ENCODE measurements around the gene DUSP7.

Gene DUSP7

DNA sequence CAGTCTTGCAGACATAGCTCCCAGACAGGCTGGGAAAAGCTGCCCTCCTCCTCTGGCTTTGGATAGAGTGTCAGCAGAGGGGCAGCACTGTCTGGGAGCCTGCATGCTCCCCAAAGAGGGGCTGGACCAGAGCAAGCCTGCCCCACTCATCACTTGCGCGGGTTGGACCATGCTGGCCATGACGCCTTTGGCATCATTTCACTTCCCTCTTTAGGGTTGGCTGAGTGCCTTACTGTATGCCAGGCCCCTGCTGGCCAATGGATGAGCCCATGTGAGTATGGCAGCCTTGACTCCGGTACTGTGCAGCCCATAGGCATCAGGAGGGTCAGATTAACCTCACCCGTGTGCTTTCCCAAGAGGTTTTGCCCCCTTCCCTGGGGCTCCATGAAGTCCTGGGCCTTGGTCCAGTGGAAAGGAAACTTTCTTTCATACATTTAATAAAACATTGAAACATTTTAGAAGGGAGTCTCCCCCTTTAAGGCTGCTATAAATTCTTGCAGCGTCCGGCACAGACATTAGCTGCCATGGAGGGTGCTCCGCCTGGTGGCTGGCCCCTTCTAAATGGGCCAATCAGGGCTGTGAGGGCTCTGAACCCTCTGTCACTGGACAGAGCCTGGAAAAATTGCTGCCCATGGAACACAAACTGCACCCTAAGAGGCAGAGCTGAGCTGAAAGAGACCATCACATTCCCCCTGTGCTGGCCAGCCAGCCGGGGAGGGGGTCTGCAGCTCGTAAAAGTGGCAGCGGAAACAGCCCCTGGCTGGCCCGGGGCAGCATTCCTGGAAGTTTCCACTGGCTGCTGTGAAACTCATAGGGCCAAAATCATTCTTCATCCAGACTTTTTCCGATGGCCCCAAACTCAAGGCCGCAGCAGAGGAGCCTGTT lies 20.8 kb upstream of the DUSP7 start:
- no peaks in the 10 kb centered on the region for H3K4me1 ChIP-seq (ENCODE audit: control insufficient read depth, insufficient read depth, low read length, poor library complexity, severe bottlenecking)
- peak overlapping the region; percentile 90 for H3K27ac ChIP-seq (ENCODE audit: low read depth, low read length, severe bottlenecking)
- H3K4me3 ChIP-seq (ENCODE audit: extremely low read depth, insufficient read depth, low read length, poor library complexity, severe bottlenecking): no peak overlapping the region
- no peaks in the 10 kb centered on the region for H3K9me3 ChIP-seq (ENCODE audit: control insufficient read depth, low read length)
- peaks cover 17% of the 10 kb centered on the region for H3K36me3 ChIP-seq (ENCODE audit: control insufficient read depth, insufficient read depth, low read length)
- 84 to 85% methylated on average over 11 to 14 of the region's 14 CpGs for WGBS, 2 experiments (ENCODE audit: insufficient coverage in 2 of 2)

- Histone ChIP-seq H3K4me1 (ENCODE audit: control insufficient read depth, insufficient read depth, low read length, poor library complexity, severe bottlenecking) (peaks cover 4% of the 10 kb centered on the region), H3K9me3 (ENCODE audit: control insufficient read depth, low read length) (no peaks in the 10 kb centered on the region), H3K27ac (ENCODE audit: low read depth, low read length, severe bottlenecking) (no peak overlapping the region), H3K4me3 (ENCODE audit: extremely low read depth, insufficient read depth, low read length, poor library complexity, severe bottlenecking) (no peak overlapping the region), H3K36me3 (ENCODE audit: control insufficient read depth, insufficient read depth, low read length) (peaks cover 17% of the 10 kb centered on the region)
- WGBS, 2 experiments (ENCODE audit: insufficient coverage in 2 of 2): 97 to 98% methylated on average over 5 to 7 of the region's 7 CpGs
These were observed 17.1 kb upstream of the DUSP7 start for GRCh38 chr3:52073490-52073889.

GRCh38 chr3:52072471-52072870 lies 16.1 kb upstream of the DUSP7 start:
- Histone ChIP-seq H3K27ac (ENCODE audit: low read depth, low read length, severe bottlenecking) (no peak overlapping the region), H3K4me3 (ENCODE audit: extremely low read depth, insufficient read depth, low read length, poor library complexity, severe bottlenecking) (no peak overlapping the region), H3K9me3 (ENCODE audit: control insufficient read depth, low read length) (no peaks in the 10 kb centered on the region), H3K4me1 (ENCODE audit: control insufficient read depth, insufficient read depth, low read length, poor library complexity, severe bottlenecking) (peaks cover 12% of the 10 kb centered on the region), H3K36me3 (ENCODE audit: control insufficient read depth, insufficient read depth, low read length) (peaks cover 17% of the 10 kb centered on the region)
- WGBS, 2 experiments (ENCODE audit: insufficient coverage in 2 of 2): 95 to 97% methylated on average over 2 to 5 of the region's 8 CpGs

- H3K4me3 ChIP-seq (ENCODE audit: extremely low read depth, insufficient read depth, low read length, poor library complexity, severe bottlenecking): no peak overlapping the region
- peaks cover 12% of the 10 kb centered on the region for H3K4me1 ChIP-seq (ENCODE audit: control insufficient read depth, insufficient read depth, low read length, poor library complexity, severe bottlenecking)
- peaks cover 17% of the 10 kb centered on the region for H3K36me3 ChIP-seq (ENCODE audit: control insufficient read depth, insufficient read depth, low read length)
- WGBS, 2 experiments (ENCODE audit: insufficient coverage in 2 of 2): 91 to 100% methylated on average over 3 to 4 of the region's 5 CpGs
- H3K9me3 ChIP-seq (ENCODE audit: control insufficient read depth, low read length): no peaks in the 10 kb centered on the region
- H3K27ac ChIP-seq (ENCODE audit: low read depth, low read length, severe bottlenecking): no peak overlapping the region
These were observed 15.6 kb upstream of the DUSP7 start for GRCh38 chr3:52072020-52072419.

GRCh38 chr3:52070724-52071621 lies 14.6 kb upstream of the DUSP7 start:
- Histone ChIP-seq H3K4me1 (ENCODE audit: control insufficient read depth, insufficient read depth, low read length, poor library complexity, severe bottlenecking) (peaks cover 12% of the 10 kb centered on the region), H3K36me3 (ENCODE audit: control insufficient read depth, insufficient read depth, low read length) (peaks cover 17% of the 10 kb centered on the region), H3K27ac (ENCODE audit: low read depth, low read length, severe bottlenecking) (no peak overlapping the region), H3K4me3 (ENCODE audit: extremely low read depth, insufficient read depth, low read length, poor library complexity, severe bottlenecking) (no peak overlapping the region), H3K9me3 (ENCODE audit: control insufficient read depth, low read length) (no peaks in the 10 kb centered on the region)
- 95% methylated on average over 15 to 21 of the region's 22 CpGs for WGBS, 2 experiments (ENCODE audit: insufficient coverage in 2 of 2)

GRCh38 chr3:52069855-52070254 lies 13.5 kb upstream of the DUSP7 start:
- peaks cover 12% of the 10 kb centered on the region for H3K4me1 ChIP-seq (ENCODE audit: control insufficient read depth, insufficient read depth, low read length, poor library complexity, severe bottlenecking)
- 91 to 97% methylated on average over 3 of the region's 4 CpGs for WGBS, 2 experiments (ENCODE audit: insufficient coverage in 2 of 2)

DNA sequence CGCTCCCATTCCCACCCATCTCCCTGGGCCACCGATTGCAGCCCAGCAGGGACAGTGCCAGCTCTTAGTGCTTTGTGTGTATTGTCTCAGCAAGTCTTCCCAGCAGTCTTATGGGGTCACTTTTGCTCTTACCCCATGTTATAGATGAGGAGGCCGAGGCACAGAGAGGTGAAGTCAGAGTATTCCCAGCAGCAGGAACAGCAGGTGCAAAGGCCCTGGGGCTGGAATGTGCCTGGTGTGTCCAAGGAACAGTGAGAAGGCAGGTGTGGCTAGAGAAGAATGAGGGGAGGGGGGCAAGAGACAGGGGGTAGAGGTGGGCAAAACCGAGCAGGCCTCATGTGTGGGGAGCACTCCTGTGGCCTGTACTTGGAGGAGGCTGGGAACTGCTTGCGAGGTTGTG lies 12.8 kb upstream of the DUSP7 start:
- peak overlapping the region; percentile 81 for H3K27ac ChIP-seq (ENCODE audit: low read depth, low read length, severe bottlenecking)
- peaks cover 4% of the 10 kb centered on the region for H3K36me3 ChIP-seq (ENCODE audit: control insufficient read depth, insufficient read depth, low read length)
- 100% methylated on average over 2 to 3 of the region's 5 CpGs for WGBS, 2 experiments (ENCODE audit: insufficient coverage in 2 of 2)
- H3K4me3 ChIP-seq (ENCODE audit: extremely low read depth, insufficient read depth, low read length, poor library complexity, severe bottlenecking): no peak overlapping the region
- peaks cover 12% of the 10 kb centered on the region for H3K4me1 ChIP-seq (ENCODE audit: control insufficient read depth, insufficient read depth, low read length, poor library complexity, severe bottlenecking)
- no peaks in the 10 kb centered on the region for H3K9me3 ChIP-seq (ENCODE audit: control insufficient read depth, low read length)

More at GRCh38 chr3:52069855-52070254, 13.5 kb upstream of the DUSP7 start:
- H3K27ac ChIP-seq (ENCODE audit: low read depth, low read length, severe bottlenecking): no peak overlapping the region
- peaks cover 9% of the 10 kb centered on the region for H3K36me3 ChIP-seq (ENCODE audit: control insufficient read depth, insufficient read depth, low read length)
- H3K9me3 ChIP-seq (ENCODE audit: control insufficient read depth, low read length): no peaks in the 10 kb centered on the region
- no peak overlapping the region for H3K4me3 ChIP-seq (ENCODE audit: extremely low read depth, insufficient read depth, low read length, poor library complexity, severe bottlenecking)

GRCh38 chr3:52068730-52069129 lies 12.4 kb upstream of the DUSP7 start:
- Histone ChIP-seq H3K9me3 (ENCODE audit: control insufficient read depth, low read length) (no peaks in the 10 kb centered on the region), H3K36me3 (ENCODE audit: control insufficient read depth, insufficient read depth, low read length) (peaks cover under 1% of the 10 kb centered on the region), H3K27ac (ENCODE audit: low read depth, low read length, severe bottlenecking) (peak overlapping the region; percentile 81), H3K4me1 (ENCODE audit: control insufficient read depth, insufficient read depth, low read length, poor library complexity, severe bottlenecking) (peaks cover 12% of the 10 kb centered on the region), H3K4me3 (ENCODE audit: extremely low read depth, insufficient read depth, low read length, poor library complexity, severe bottlenecking) (no peak overlapping the region)
- 93 to 97% methylated on average over 12 of the region's 12 CpGs for WGBS, 2 experiments (ENCODE audit: insufficient coverage in 2 of 2)

DNA sequence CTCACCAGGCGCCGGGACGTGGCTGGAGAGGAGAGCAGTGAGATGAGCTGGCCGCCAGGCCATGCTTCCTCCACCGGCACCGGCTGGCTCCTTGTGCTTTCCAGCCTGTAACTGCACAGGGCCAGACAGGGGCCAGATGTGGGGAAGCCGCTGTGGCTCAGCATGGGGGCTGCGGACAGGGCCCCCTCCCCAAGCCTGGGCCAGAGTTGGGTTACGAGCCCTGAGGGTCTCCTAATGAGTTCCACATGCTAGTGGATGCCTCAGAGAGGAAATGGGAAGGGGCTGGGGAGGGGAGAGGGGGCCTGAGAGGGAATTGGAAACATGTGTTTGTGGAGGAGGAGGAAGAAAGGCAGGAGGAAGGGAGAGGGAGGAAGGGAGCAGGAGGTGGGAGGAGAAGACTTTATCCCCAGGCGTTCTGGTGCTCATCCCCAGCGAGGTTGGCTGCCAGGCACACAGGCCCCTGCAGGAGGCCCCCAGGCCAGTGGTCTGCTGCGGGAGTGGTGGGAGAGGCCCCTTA lies 11.7 kb upstream of the DUSP7 start:
- H3K36me3 ChIP-seq (ENCODE audit: control insufficient read depth, insufficient read depth, low read length): no peaks in the 10 kb centered on the region
- H3K9me3 ChIP-seq (ENCODE audit: control insufficient read depth, low read length): no peaks in the 10 kb centered on the region
- peaks cover 12% of the 10 kb centered on the region for H3K4me1 ChIP-seq (ENCODE audit: control insufficient read depth, insufficient read depth, low read length, poor library complexity, severe bottlenecking)
- H3K27ac ChIP-seq (ENCODE audit: low read depth, low read length, severe bottlenecking): peak overlapping the region; percentile 81
- no peak overlapping the region for H3K4me3 ChIP-seq (ENCODE audit: extremely low read depth, insufficient read depth, low read length, poor library complexity, severe bottlenecking)
- 75 to 82% methylated on average over 10 to 11 of the region's 12 CpGs for WGBS, 2 experiments (ENCODE audit: insufficient coverage in 2 of 2)

- Histone ChIP-seq H3K36me3 (ENCODE audit: control insufficient read depth, insufficient read depth, low read length) (no peaks in the 10 kb centered on the region), H3K9me3 (ENCODE audit: control insufficient read depth, low read length) (no peaks in the 10 kb centered on the region), H3K4me1 (ENCODE audit: control insufficient read depth, insufficient read depth, low read length, poor library complexity, severe bottlenecking) (peaks cover 12% of the 10 kb centered on the region), H3K27ac (ENCODE audit: low read depth, low read length, severe bottlenecking) (peak overlapping the region; percentile 81), H3K4me3 (ENCODE audit: extremely low read depth, insufficient read depth, low read length, poor library complexity, severe bottlenecking) (no peak overlapping the region)
- 95 to 97% methylated on average over 4 of the region's 4 CpGs for WGBS, 2 experiments (ENCODE audit: insufficient coverage in 2 of 2)
These were observed 11.2 kb upstream of the DUSP7 start for GRCh38 chr3:52067526-52067925.
